GM19023 (cell line): Measurements from ENCODE around the gene HRH1.

Source experiments
- ATAC-seq: cut with Tn5 transposase; IDR thresholded peaks from one replicate; pipeline ENCODE4 v1.9.1; 2021; ENCODE audit warnings: mild to moderate bottlenecking, moderate library complexity; ENCODE audit not compliant: unreplicated experiment

Gene HRH1

GRCh38 chr3:11275926-11276325 lies 121.6 kb downstream of the HRH1 start:
- no peak for ATAC-seq

- no peak for ATAC-seq
Measured at GRCh38 chr3:11276901-11277300, 122.6 kb downstream of the HRH1 start.

GRCh38 chr3:11282250-11283138 lies 128.2 kb downstream of the HRH1 start:
- ATAC-seq: no peak

- no peak for ATAC-seq
Measured at GRCh38 chr3:11283139-11283475, 128.8 kb downstream of the HRH1 start.

GRCh38 chr3:11284011-11284410 lies 129.7 kb downstream of the HRH1 start:
- no peak for ATAC-seq

GRCh38 chr3:11285471-11285870 lies 131.2 kb downstream of the HRH1 start:
- no peak for ATAC-seq

GRCh38 chr3:11287404-11287803 lies 133.1 kb downstream of the HRH1 start:
- no peak for ATAC-seq

- ATAC-seq: no peak
Measured at GRCh38 chr3:11288021-11288491, 133.8 kb downstream of the HRH1 start.

GRCh38 chr3:11288786-11289637 lies 134.7 kb downstream of the HRH1 start:
- ATAC-seq: peak; percentile 69

- no peak for ATAC-seq
Measured at GRCh38 chr3:11289864-11290263, 135.6 kb downstream of the HRH1 start.

GRCh38 chr3:11290743-11291680 lies 136.7 kb downstream of the HRH1 start:
- ATAC-seq: peak; percentile 38

- no peak for ATAC-seq
Measured at GRCh38 chr3:11291808-11292207, 137.5 kb downstream of the HRH1 start.

- ATAC-seq: no peak
Measured at GRCh38 chr3:11297126-11297525, 142.8 kb downstream of the HRH1 start.

GRCh38 chr3:11300970-11301369 lies 146.7 kb downstream of the HRH1 start:
- ATAC-seq: peak; percentile 88

GRCh38 chr3:11302444-11302843 lies 148.2 kb downstream of the HRH1 start:
- ATAC-seq: no peak

- ATAC-seq: no peak
Measured at GRCh38 chr3:11304175-11304574, 149.9 kb downstream of the HRH1 start.

- ATAC-seq: no peak
Measured at GRCh38 chr3:11305509-11305908, 151.2 kb downstream of the HRH1 start.

GRCh38 chr3:11306817-11307589 lies 152.7 kb downstream of the HRH1 start:
- ATAC-seq: no peak

- ATAC-seq: no peak
Measured at GRCh38 chr3:11307830-11308432, 153.6 kb downstream of the HRH1 start.

GRCh38 chr3:11310258-11310657 lies 156.0 kb downstream of the HRH1 start:
- no peak for ATAC-seq
